T-helper 9 cell (primary cell): ENCODE results near the gene SYCP2L.

Experiments
- DNase-seq: peaks from one replicate; pipeline ENCODE4 v3.0.0-alpha.2; 2020

The SYCP2L gene

GRCh38 chr6:11011787-11012234 lies 125.0 kb downstream of the SYCP2L start:
- DNase-seq = no peak

GRCh38 chr6:11012295-11012754 lies 125.5 kb downstream of the SYCP2L start:
- DNase-seq = no peak

GRCh38 chr6:11012976-11013720 lies 126.3 kb downstream of the SYCP2L start:
- DNase-seq = no peak

GRCh38 chr6:11013721-11014070 lies 126.8 kb downstream of the SYCP2L start:
- no peak for DNase-seq

- DNase-seq = no peak
Measured at GRCh38 chr6:11015102-11015501, 128.2 kb downstream of the SYCP2L start.

GRCh38 chr6:11016452-11016851 lies 129.6 kb downstream of the SYCP2L start:
- DNase-seq = no peak

- no peak for DNase-seq
Measured at GRCh38 chr6:11017090-11017489, 130.2 kb downstream of the SYCP2L start.

- DNase-seq = no peak
Measured at GRCh38 chr6:11018225-11018624, 131.4 kb downstream of the SYCP2L start.

GRCh38 chr6:11021003-11021402 lies 134.2 kb downstream of the SYCP2L start:
- no peak for DNase-seq

- DNase-seq = no peak
Measured at GRCh38 chr6:11021714-11022113, 134.9 kb downstream of the SYCP2L start.

- DNase-seq = no peak
Measured at GRCh38 chr6:11023032-11023431, 136.2 kb downstream of the SYCP2L start.
